Stimulated activated memory B cell treated with anti-CD40 and anti-IgM and Interleukin-4, amounts not matched to agents 10 μg/mL and 1 μg/mL and 100 μg/mL, for 72 hours (primary cell): ENCODE measurements around the gene PPP2R3C.

Source experiments
- ATAC-seq: fragments of 150-1000 bp; cut with Tn5 transposase; 2 replicates; pipeline ENCODE4 v1.10.0; 2021
- H3K27ac Mint-ChIP-seq: one replicate; pipeline ENCODE4 v1.8.0; 2022; ENCODE audit warnings: mild to moderate bottlenecking, mixed read lengths
- H3K27me3 Mint-ChIP-seq: one replicate; pipeline ENCODE4 v1.8.0; 2022; ENCODE audit warnings: mixed read lengths
- H3K36me3 Mint-ChIP-seq: one replicate; pipeline ENCODE4 v1.8.0; 2022; ENCODE audit warnings: mixed read lengths
- H3K4me1 Mint-ChIP-seq: one replicate; pipeline ENCODE4 v1.8.0; 2022; ENCODE audit warnings: mixed read lengths
- H3K4me3 Mint-ChIP-seq: one replicate; pipeline ENCODE4 v1.8.0; 2022; ENCODE audit warnings: mild to moderate bottlenecking, moderate library complexity, mixed read lengths
- H3K9me3 Mint-ChIP-seq: one replicate; pipeline ENCODE4 v1.8.0; 2022; ENCODE audit warnings: mixed read lengths

The PPP2R3C gene

GRCh38 chr14:35144029-35144428, 22.2 kb upstream of the PPP2R3C start:
- Mint-ChIP-seq H3K36me3 (peaks cover 12% of the 10 kb centered on the region), H3K4me1 (no peaks in the 10 kb centered on the region), H3K4me3 (no peak overlapping the region), H3K9me3 (no peaks in the 10 kb centered on the region), H3K27me3 (no peaks in the 10 kb centered on the region), H3K27ac (no peak overlapping the region)
- no peak for ATAC-seq

DNA sequence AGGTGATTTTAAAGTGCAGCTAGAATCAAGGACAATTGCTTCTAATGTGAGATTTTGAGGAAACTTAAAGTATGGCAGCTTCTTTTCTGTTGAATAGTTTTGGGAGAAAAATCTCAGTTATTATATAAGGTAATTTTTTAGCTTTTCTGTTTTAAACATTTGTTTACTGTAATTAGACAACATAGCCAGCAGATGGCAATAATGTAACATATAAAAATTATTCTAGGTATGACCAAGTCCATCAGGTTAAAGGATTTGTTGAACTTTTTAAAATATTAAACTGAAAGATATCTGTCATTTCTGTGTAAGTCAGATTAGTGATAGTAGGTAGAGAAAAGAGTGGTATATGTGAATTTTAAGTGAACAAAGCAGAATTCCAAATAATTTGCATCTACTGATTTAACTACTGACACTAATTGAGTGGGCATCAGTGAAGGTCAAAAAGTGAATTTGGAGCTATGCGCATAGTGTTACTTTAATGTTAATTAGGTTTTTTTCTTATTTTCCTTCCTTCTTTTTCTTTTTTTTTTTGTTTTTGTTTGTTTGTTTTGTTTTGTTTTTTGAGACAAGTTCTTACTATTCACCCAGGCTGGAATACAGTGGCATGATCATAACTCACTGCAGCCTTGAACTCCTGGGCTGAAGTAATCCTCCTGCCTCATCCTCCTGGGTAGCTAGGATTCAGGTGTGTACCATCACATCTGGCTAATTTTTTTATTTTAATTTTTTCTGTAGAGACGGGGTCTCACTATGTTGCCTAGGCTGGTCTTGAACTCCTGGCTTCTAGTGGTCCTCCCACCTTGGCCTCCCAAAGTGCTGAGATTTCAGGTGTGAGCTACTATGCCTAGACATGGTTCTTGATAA, 19.2 kb upstream of the PPP2R3C start:
- no peak overlapping the region for H3K4me3 Mint-ChIP-seq
- no peak for ATAC-seq
- H3K27ac Mint-ChIP-seq, result no peak overlapping the region
- H3K9me3 Mint-ChIP-seq, result no peaks in the 10 kb centered on the region
- peaks cover 3% of the 10 kb centered on the region for H3K36me3 Mint-ChIP-seq
- H3K4me1 Mint-ChIP-seq, result no peaks in the 10 kb centered on the region
- no peaks in the 10 kb centered on the region for H3K27me3 Mint-ChIP-seq

DNA sequence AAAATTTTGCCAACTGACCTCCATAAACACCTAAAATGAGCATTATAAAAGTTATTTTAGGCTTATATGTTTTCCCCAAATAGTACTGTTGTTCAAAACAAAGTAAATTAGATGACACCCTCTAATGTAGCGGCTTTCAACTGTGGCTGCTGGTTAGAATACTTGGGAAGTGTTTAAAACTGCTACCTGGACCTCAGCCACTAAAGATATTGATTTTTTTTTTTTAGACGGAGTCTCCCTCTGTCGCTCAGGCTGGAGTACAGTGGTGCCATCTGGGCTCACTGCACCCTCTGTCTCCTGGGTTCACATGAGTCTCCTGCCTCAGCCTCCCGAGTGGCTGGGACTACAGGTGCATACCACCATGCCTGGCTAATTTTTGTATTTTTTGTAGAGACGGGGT, 16.8 kb upstream of the PPP2R3C start:
- Mint-ChIP-seq H3K36me3 (peaks cover 20% of the 10 kb centered on the region), H3K27ac (no peak overlapping the region), H3K27me3 (no peaks in the 10 kb centered on the region), H3K4me3 (no peak overlapping the region), H3K4me1 (no peaks in the 10 kb centered on the region), H3K9me3 (no peaks in the 10 kb centered on the region)
- no peak for ATAC-seq

- ATAC-seq, result no peak
- Mint-ChIP-seq H3K9me3 (no peaks in the 10 kb centered on the region), H3K27ac (no peak overlapping the region), H3K4me3 (no peak overlapping the region), H3K4me1 (no peaks in the 10 kb centered on the region), H3K27me3 (no peaks in the 10 kb centered on the region), H3K36me3 (peaks cover 49% of the 10 kb centered on the region)
These were observed 12.7 kb upstream of the PPP2R3C start for GRCh38 chr14:35134329-35135123.

DNA sequence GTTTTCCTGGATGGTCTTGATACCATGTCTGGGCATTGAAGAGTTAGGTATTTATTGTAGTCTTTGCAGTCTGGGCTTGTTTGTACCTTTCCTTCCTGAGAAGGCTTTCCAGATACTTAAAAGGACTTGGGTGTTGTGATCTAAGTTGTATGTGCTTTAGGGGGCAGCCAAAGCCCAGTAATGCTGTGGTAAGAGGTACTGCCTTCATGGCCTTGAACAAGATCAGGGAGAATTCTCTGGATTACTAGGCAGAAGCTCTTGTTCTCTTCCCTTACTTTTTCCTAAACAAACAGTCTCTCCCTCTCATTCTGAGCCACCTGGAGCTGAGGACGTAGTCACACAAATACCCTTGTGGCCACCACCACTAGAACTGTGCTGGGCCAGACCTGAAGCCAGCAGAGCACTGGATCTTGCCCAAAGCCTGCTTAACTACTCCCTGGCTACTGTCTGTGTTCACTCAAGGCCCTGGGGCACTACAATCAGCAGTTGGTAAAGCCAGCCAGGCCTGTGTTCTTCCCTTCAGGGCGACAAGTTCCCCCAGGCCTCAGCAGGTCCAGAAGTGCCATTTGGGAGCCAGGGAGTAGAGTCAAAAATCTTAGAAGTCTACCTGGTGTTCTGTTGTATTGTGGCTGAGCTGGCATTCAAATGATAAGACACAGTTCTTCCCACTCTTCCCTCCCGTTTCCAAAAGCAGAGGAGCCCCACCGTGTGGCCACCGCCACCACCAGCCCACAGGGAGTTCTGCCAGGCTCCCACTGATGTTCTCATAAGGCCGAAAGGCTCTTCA, 11.9 kb upstream of the PPP2R3C start:
- H3K4me1 Mint-ChIP-seq, result peaks cover 1% of the 10 kb centered on the region
- H3K27me3 Mint-ChIP-seq, result no peaks in the 10 kb centered on the region
- H3K36me3 Mint-ChIP-seq, result peaks cover 56% of the 10 kb centered on the region
- no peak overlapping the region for H3K4me3 Mint-ChIP-seq
- no peak for ATAC-seq
- no peak overlapping the region for H3K27ac Mint-ChIP-seq
- H3K9me3 Mint-ChIP-seq, result no peaks in the 10 kb centered on the region

- H3K36me3 Mint-ChIP-seq, result peaks cover 42% of the 10 kb centered on the region
- H3K4me3 Mint-ChIP-seq, result no peak overlapping the region
- no peaks in the 10 kb centered on the region for H3K9me3 Mint-ChIP-seq
- H3K27me3 Mint-ChIP-seq, result no peaks in the 10 kb centered on the region
- ATAC-seq, result no peak
- peaks cover 64% of the 10 kb centered on the region for H3K4me1 Mint-ChIP-seq
- H3K27ac Mint-ChIP-seq, result no peak overlapping the region
These were observed 2.3 kb upstream of the PPP2R3C start for GRCh38 chr14:35124127-35124526.

DNA sequence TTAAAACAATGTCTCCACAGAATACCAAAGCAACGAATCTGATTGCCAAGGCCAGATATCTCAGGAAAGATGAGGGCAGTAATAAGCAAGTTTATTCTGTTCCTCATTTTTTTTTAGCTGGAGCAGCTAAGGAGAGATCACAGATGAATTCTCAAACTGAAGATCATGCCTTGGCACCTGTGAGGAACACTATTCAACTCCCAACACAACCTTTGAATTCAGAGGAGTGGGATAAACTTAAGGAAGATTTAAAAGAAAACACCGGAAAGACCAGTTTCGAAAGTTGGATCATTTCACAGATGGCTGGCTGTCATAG, 1.6 kb upstream of the PPP2R3C start:
- no peaks in the 10 kb centered on the region for H3K27me3 Mint-ChIP-seq
- no peaks in the 10 kb centered on the region for H3K9me3 Mint-ChIP-seq
- H3K36me3 Mint-ChIP-seq, result peaks cover 34% of the 10 kb centered on the region
- ATAC-seq, result no peak
- H3K4me1 Mint-ChIP-seq, result peaks cover 59% of the 10 kb centered on the region
- H3K27ac Mint-ChIP-seq, result peak overlapping the region; percentile 100
- peak overlapping the region; percentile 98 for H3K4me3 Mint-ChIP-seq

- H3K36me3 Mint-ChIP-seq, result peaks cover 29% of the 10 kb centered on the region
- no peaks in the 10 kb centered on the region for H3K9me3 Mint-ChIP-seq
- no peaks in the 10 kb centered on the region for H3K27me3 Mint-ChIP-seq
- ATAC-seq, result no peak
- peaks cover 54% of the 10 kb centered on the region for H3K4me1 Mint-ChIP-seq
- H3K27ac Mint-ChIP-seq, result peak overlapping the region; percentile 100
- H3K4me3 Mint-ChIP-seq, result peak overlapping the region; percentile 98
These were observed 1.1 kb upstream of the PPP2R3C start for GRCh38 chr14:35122696-35123387.

DNA sequence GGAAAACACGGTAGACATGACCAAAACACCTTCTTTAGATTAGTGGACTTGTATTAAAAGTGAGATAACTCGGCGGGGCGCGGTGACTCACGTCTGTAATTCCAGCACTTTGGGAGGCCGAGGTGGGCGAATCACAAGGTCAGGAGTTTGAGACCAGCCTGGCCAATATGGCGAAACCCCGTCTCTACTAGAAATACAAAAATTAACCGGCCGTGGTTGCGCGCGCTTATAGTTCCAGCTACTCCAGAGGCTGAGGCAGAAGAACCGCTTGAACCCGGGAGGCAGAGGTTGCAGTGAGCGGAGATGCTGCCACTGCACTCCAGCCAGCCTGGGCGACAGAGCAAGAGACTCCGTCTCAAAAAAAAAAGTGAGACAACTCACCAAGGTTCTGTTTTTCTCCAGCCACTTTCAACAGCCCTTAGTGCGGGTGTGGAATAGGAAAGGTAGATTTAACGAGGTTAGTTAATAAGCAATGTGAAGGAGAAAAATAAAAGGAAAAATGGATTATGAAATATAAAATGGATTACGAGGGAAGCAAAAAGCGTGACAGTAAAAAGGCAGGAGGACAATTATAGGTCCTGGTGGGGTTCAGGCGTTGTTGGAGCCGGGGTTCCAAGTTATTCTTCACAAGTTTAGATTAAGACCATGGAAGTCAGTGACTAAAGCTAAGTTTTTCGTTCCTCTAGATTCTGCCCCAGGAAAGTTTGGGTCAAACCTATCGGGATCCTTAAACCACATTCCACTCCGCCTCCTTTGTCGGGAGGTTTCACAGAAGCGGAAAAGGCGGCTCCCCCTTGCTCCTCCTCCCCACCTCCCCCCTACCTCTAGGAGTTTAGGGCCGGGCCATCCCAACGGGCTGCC, 534 bp downstream of the PPP2R3C start:
- Mint-ChIP-seq H3K36me3 (peaks cover 31% of the 10 kb centered on the region), H3K4me1 (peaks cover 58% of the 10 kb centered on the region), H3K4me3 (peak overlapping the region; percentile 98), H3K9me3 (no peaks in the 10 kb centered on the region), H3K27me3 (no peaks in the 10 kb centered on the region), H3K27ac (peak overlapping the region; percentile 100)
- no peak for ATAC-seq

- peaks cover 43% of the 10 kb centered on the region for H3K36me3 Mint-ChIP-seq
- no peaks in the 10 kb centered on the region for H3K9me3 Mint-ChIP-seq
- H3K4me3 Mint-ChIP-seq, result no peak overlapping the region
- peaks cover 28% of the 10 kb centered on the region for H3K4me1 Mint-ChIP-seq
- H3K27ac Mint-ChIP-seq, result peak overlapping the region; percentile 26
- no peaks in the 10 kb centered on the region for H3K27me3 Mint-ChIP-seq
- no peak for ATAC-seq
These were observed 4.7 kb downstream of the PPP2R3C start for GRCh38 chr14:35117112-35117511.

DNA sequence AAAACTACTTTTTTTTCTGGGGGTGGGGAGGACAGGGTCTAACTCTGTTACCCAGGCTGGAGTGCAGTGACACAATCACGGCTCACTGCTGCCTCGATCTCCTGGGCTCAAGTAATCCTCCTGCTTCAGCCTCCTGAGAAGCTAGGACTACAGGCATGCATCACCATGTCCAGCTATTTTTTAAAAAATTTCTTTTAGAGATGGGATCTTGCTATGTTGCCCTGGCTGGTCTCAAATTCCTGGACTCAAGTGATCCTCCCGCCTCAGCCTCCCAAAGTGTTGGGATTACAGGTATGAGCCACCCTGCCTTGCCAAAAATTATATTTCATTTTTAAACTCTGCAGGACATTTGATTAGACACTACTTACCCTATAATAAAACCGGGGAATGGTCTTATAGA, 5.5 kb downstream of the PPP2R3C start:
- Mint-ChIP-seq H3K27me3 (no peaks in the 10 kb centered on the region), H3K4me3 (no peak overlapping the region), H3K27ac (no peak overlapping the region), H3K36me3 (peaks cover 52% of the 10 kb centered on the region), H3K4me1 (peaks cover 26% of the 10 kb centered on the region), H3K9me3 (no peaks in the 10 kb centered on the region)
- no peak for ATAC-seq

GRCh38 chr14:35114036-35114435, 7.8 kb downstream of the PPP2R3C start:
- peaks cover 55% of the 10 kb centered on the region for H3K36me3 Mint-ChIP-seq
- H3K4me3 Mint-ChIP-seq, result no peak overlapping the region
- H3K9me3 Mint-ChIP-seq, result no peaks in the 10 kb centered on the region
- peaks cover 9% of the 10 kb centered on the region for H3K4me1 Mint-ChIP-seq
- ATAC-seq, result no peak
- H3K27me3 Mint-ChIP-seq, result no peaks in the 10 kb centered on the region
- H3K27ac Mint-ChIP-seq, result no peak overlapping the region

- peaks cover 55% of the 10 kb centered on the region for H3K36me3 Mint-ChIP-seq
- H3K27me3 Mint-ChIP-seq, result no peaks in the 10 kb centered on the region
- peaks cover 9% of the 10 kb centered on the region for H3K4me1 Mint-ChIP-seq
- H3K9me3 Mint-ChIP-seq, result no peaks in the 10 kb centered on the region
- H3K4me3 Mint-ChIP-seq, result no peak overlapping the region
- no peak for ATAC-seq
- H3K27ac Mint-ChIP-seq, result no peak overlapping the region
These were observed 8.4 kb downstream of the PPP2R3C start for GRCh38 chr14:35113308-35113950.

DNA sequence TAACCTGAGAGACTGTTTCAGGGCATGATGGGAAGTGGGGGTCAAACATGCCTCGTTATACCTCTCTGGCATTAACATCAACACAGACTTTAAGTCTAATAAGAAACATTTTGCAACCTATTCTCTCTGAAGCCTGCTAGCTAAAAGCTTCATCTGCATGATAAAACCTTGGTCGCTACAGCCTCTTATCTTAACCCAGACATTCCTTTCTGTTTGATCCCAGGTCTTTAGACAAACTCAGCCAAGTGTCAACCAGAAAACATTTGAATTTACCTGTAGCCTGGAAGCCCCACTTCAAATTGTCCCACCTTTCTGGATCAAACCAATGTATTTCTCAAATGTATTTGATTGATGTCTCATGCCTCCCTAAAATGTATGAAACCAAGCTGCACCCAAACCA, 9.1 kb downstream of the PPP2R3C start:
- no peak overlapping the region for H3K4me3 Mint-ChIP-seq

More for the DNA sequence above, 9.1 kb downstream of the PPP2R3C start:
- Mint-ChIP-seq H3K9me3 (no peaks in the 10 kb centered on the region), H3K36me3 (peaks cover 55% of the 10 kb centered on the region), H3K27me3 (no peaks in the 10 kb centered on the region), H3K4me1 (peaks cover 9% of the 10 kb centered on the region), H3K27ac (no peak overlapping the region)
- ATAC-seq, result no peak
